ENCODE data around the gene PDHA1. TPM values are rescaled to one million over a fixed set of nuclear protein-coding genes. Genes with fewer than 3 reads are reported as not detected.

Gene PDHA1
- total RNA-seq = 100 to 1,000 TPM; 134 to 142 TPM

- DNase-seq = peak; percentile 93
- POLR2A ChIA-PET = no interaction called here
- CTCF ChIA-PET = no interaction called here
- Mint-ChIP-seq H3K27me3 (peaks cover 2% of the 10 kb centered on the region), H3K9me3 (no peaks in the 10 kb centered on the region), H3K4me1 (peaks cover 26% of the 10 kb centered on the region), H3K36me3 (ENCODE audit: low read depth) (peaks cover 4% of the 10 kb centered on the region), H3K4me3 (peak within 1 kb of the TSS; percentile 79), H3K27ac (peak within 1 kb of the TSS; percentile 81)
These were observed at the start of gene PDHA1 for GRCh38 chrX:19343535-19344408. Gene PDHA1 (plus strand): TSS chrX:19343927. CDS start chrX:19344038, 111 bp downstream.

DNA sequence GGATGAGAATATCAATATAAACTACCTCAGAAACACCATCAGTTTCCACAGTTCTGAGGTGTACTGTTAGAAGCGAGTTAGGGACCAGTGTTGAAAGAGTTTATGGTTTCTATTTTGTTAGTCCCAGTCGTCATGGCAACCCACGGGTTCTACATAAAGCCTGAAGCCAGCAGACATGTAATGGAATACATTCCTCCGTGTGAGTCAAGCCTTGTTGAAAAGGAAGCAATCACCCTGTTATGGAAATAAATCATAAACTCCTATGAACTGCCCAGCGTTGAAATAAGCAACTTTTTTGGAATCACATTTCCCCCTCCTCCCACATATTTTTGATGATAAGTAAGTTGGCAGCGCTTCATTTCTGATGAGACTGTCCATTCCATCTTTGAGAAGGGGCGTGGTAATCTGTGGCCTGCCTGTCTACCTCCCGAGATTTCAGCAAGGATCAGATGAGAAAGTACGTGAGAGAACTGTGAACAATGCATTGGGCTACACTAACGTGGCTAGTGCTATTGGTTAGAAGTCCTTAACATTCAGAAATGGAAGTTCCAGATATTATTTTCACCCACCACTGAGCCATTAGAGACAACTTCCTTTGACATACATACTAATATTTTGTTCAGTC, 40.4 kb upstream of the PDHA1 start:
- no peaks in the 10 kb centered on the region for H3K4me1 Mint-ChIP-seq
- no peak overlapping the region for H3K4me3 Mint-ChIP-seq
- no peaks in the 10 kb centered on the region for H3K9me3 Mint-ChIP-seq
- no peak overlapping the region for H3K27ac Mint-ChIP-seq
- DNase-seq = no peak
- ChIA-PET POLR2A (no interaction called here), CTCF (no interaction called here)
- no peaks in the 10 kb centered on the region for H3K36me3 Mint-ChIP-seq (ENCODE audit: low read depth)
- peaks cover 3% of the 10 kb centered on the region for H3K27me3 Mint-ChIP-seq

- no peak overlapping the region for H3K4me3 Mint-ChIP-seq
- POLR2A ChIA-PET = no interaction called here
- no peak overlapping the region for H3K27ac Mint-ChIP-seq
- no peaks in the 10 kb centered on the region for H3K36me3 Mint-ChIP-seq (ENCODE audit: low read depth)
- no peaks in the 10 kb centered on the region for H3K4me1 Mint-ChIP-seq
- CTCF ChIA-PET = no interaction called here
- no peaks in the 10 kb centered on the region for H3K9me3 Mint-ChIP-seq
- DNase-seq = no peak
- H3K27me3 Mint-ChIP-seq = no peaks in the 10 kb centered on the region
These were observed 17.2 kb upstream of the PDHA1 start for GRCh38 chrX:19326567-19326966.

GRCh38 chrX:19331831-19332230, 11.9 kb upstream of the PDHA1 start:
- Mint-ChIP-seq H3K27ac (no peak overlapping the region), H3K4me3 (no peak overlapping the region), H3K36me3 (ENCODE audit: low read depth) (no peaks in the 10 kb centered on the region), H3K4me1 (peaks cover 4% of the 10 kb centered on the region), H3K9me3 (no peaks in the 10 kb centered on the region), H3K27me3 (peaks cover 1% of the 10 kb centered on the region)
- ChIA-PET CTCF (no interaction called here), POLR2A (no interaction called here)
- DNase-seq = no peak

- H3K27me3 Mint-ChIP-seq = peaks cover 1% of the 10 kb centered on the region
These were observed 10.7 kb upstream of the PDHA1 start for GRCh38 chrX:19332983-19333382.

DNA sequence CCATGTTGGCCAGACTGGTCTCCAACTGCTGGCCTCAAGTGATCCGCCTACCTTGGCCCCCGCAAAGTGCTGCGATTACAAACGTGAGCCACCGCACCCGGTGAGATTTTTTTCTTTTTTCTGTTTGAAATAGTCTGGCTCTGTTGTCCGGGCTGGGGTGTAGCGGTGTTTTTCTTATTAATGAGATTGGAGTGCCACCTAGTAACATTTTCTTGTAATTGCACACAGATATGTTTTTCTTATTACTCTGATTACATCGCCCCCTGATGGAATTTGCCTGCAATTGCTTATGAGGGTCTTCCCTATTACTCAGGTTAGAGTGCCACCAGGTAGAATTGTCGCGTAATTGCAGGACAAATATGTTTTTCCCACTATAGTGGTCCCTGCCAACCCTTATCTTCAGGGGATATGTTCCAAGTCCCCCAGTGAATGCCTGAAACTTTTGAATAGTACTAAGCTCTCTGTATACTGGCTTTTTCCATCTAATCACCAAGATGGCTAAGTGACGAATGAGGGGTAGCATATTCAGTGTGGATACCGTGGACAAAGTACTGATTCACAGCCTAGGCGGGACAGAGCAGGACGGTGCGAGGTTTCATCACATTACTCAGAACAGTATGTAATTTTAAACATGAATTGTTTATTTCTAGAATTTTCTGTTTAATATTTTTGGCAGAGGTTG, 8.6 kb upstream of the PDHA1 start:
- ChIA-PET POLR2A (no interaction called here), CTCF (interaction anchor here (0.6 to 1.3 kb wide), 3 partner anchors 355 to 992 kb away, joined by 3 to 4 read pairs (median 3); no protein-coding TSS in a partner anchor)
- H3K36me3 Mint-ChIP-seq (ENCODE audit: low read depth) = no peaks in the 10 kb centered on the region
- no peak overlapping the region for H3K27ac Mint-ChIP-seq
- H3K27me3 Mint-ChIP-seq = peaks cover 4% of the 10 kb centered on the region
- DNase-seq = peak; percentile 23
- no peaks in the 10 kb centered on the region for H3K9me3 Mint-ChIP-seq
- H3K4me1 Mint-ChIP-seq = peaks cover 4% of the 10 kb centered on the region
- no peak overlapping the region for H3K4me3 Mint-ChIP-seq

More at GRCh38 chrX:19332983-19333382, 10.7 kb upstream of the PDHA1 start:
- DNase-seq = no peak
- ChIA-PET CTCF (interaction anchor here (1.4 to 2.1 kb wide), 2 partner anchors 15 to 293 kb away, joined by 3 to 10 read pairs; no protein-coding TSS in a partner anchor), POLR2A (no interaction called here)
- Mint-ChIP-seq H3K4me3 (no peak overlapping the region), H3K27ac (no peak overlapping the region), H3K4me1 (peaks cover 4% of the 10 kb centered on the region), H3K9me3 (no peaks in the 10 kb centered on the region), H3K36me3 (ENCODE audit: low read depth) (no peaks in the 10 kb centered on the region)

- no peak overlapping the region for H3K4me3 Mint-ChIP-seq
- peaks cover 21% of the 10 kb centered on the region for H3K4me1 Mint-ChIP-seq
- peaks cover 2% of the 10 kb centered on the region for H3K27me3 Mint-ChIP-seq
- H3K36me3 Mint-ChIP-seq (ENCODE audit: low read depth) = no peaks in the 10 kb centered on the region
- no peak overlapping the region for H3K27ac Mint-ChIP-seq
- H3K9me3 Mint-ChIP-seq = no peaks in the 10 kb centered on the region
- DNase-seq = no peak
- POLR2A ChIA-PET = no interaction called here
- CTCF ChIA-PET = no interaction called here
These were observed 1.3 kb upstream of the PDHA1 start for GRCh38 chrX:19342331-19342906.

DNA sequence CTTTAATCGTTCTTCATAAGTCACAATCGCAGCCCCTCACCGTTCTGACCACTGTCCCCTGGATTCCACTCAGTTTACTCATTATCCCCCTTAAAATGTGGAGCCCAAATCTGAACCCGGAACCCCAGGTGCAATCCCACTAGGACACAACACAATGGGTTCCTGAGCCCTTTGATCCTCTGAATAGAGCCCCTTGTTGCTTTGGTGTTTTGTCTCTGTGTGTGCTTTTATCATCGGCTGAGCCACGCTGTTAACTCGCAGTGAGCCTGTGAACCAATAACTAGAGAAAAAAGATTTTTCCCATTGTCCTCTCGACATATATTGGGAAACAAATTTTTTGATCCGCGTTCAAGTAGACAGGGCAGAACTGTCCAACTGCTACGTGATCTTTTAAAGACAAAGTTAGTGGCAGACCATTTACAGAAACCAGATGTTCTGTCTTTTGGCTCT, 617 bp upstream of the PDHA1 start:
- no peak for DNase-seq
- H3K36me3 Mint-ChIP-seq (ENCODE audit: low read depth) = peaks cover 4% of the 10 kb centered on the region
- no peaks in the 10 kb centered on the region for H3K9me3 Mint-ChIP-seq
- peaks cover 26% of the 10 kb centered on the region for H3K4me1 Mint-ChIP-seq
- H3K4me3 Mint-ChIP-seq = peak overlapping the region; percentile 79
- H3K27ac Mint-ChIP-seq = peak overlapping the region; percentile 81
- ChIA-PET POLR2A (no interaction called here), CTCF (no interaction called here)
- H3K27me3 Mint-ChIP-seq = peaks cover 2% of the 10 kb centered on the region

DNA sequence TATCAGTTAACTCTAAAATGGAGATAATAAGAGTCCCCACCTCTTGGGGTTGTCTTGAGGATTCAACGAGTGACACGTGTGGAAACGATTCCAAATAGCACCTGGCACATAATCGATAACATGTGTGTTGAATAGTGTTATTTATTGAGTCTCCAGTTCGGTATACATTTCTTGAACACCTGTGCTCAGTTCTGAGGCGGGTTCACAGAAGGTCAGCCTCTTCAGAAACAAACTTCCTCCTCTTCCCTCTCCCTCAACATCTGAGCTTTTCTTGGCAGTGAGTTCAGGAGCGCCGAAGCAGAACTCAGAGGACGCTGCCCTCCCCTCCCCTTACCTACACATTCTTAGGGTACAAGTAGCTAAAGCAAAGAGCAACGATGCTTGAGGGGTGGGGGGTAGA, 934 bp downstream of the PDHA1 start:
- Mint-ChIP-seq H3K27ac (peak overlapping the region; percentile 81), H3K36me3 (ENCODE audit: low read depth) (peaks cover 5% of the 10 kb centered on the region), H3K4me1 (peaks cover 27% of the 10 kb centered on the region), H3K4me3 (peak overlapping the region; percentile 79), H3K27me3 (no peaks in the 10 kb centered on the region), H3K9me3 (no peaks in the 10 kb centered on the region)
- no peak for DNase-seq
- ChIA-PET POLR2A (no interaction called here), CTCF (no interaction called here)

GRCh38 chrX:19347916-19348315, 4.2 kb downstream of the PDHA1 start:
- no peaks in the 10 kb centered on the region for H3K27me3 Mint-ChIP-seq
- ChIA-PET CTCF (interaction anchor here (1.1 kb wide), 1 partner anchor 14 kb away, joined by 3 read pairs; no protein-coding TSS in a partner anchor), POLR2A (no interaction called here)
- H3K4me1 Mint-ChIP-seq = peaks cover 44% of the 10 kb centered on the region
- no peaks in the 10 kb centered on the region for H3K9me3 Mint-ChIP-seq
- H3K27ac Mint-ChIP-seq = no peak overlapping the region
- H3K4me3 Mint-ChIP-seq = no peak overlapping the region
- DNase-seq = no peak
- peaks cover 22% of the 10 kb centered on the region for H3K36me3 Mint-ChIP-seq (ENCODE audit: low read depth)

DNA sequence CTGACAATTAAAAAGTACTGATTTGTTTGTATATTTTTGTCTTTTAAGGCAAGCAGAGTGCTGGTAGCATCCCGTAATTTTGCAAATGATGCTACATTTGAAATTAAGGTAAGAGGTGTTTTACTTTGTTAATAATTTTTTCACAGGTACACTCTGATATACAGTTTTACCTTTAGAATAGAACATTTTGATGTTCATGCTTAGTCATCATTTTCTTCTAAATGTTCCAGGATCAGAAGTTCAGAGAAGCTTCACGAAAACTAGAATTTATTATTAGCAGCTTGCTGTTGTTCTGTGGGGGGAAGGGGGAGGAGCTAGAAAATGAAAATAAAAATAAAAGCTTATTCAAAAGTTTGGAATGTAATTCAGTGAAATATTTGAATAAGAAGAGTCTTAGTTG, 5.5 kb downstream of the PDHA1 start:
- no peaks in the 10 kb centered on the region for H3K9me3 Mint-ChIP-seq
- no peak overlapping the region for H3K27ac Mint-ChIP-seq
- H3K4me3 Mint-ChIP-seq = no peak overlapping the region
- no peaks in the 10 kb centered on the region for H3K27me3 Mint-ChIP-seq
- no peak for DNase-seq
- H3K36me3 Mint-ChIP-seq (ENCODE audit: low read depth) = peaks cover 28% of the 10 kb centered on the region
- POLR2A ChIA-PET = no interaction called here
- CTCF ChIA-PET = no interaction called here
- peaks cover 39% of the 10 kb centered on the region for H3K4me1 Mint-ChIP-seq

- CTCF ChIA-PET = no interaction called here
- Mint-ChIP-seq H3K36me3 (ENCODE audit: low read depth) (peaks cover 38% of the 10 kb centered on the region), H3K27me3 (no peaks in the 10 kb centered on the region), H3K4me1 (peaks cover 29% of the 10 kb centered on the region), H3K9me3 (no peaks in the 10 kb centered on the region), H3K4me3 (peak overlapping the region; percentile 26), H3K27ac (peak overlapping the region; percentile 85)
- POLR2A ChIA-PET = interaction anchor here (0.7 kb wide), 1 partner anchor 10 kb away, joined by 3 read pairs; no protein-coding TSS in a partner anchor
- DNase-seq = peak; percentile 31
These were observed 7.2 kb downstream of the PDHA1 start for GRCh38 chrX:19350941-19351384.

DNA sequence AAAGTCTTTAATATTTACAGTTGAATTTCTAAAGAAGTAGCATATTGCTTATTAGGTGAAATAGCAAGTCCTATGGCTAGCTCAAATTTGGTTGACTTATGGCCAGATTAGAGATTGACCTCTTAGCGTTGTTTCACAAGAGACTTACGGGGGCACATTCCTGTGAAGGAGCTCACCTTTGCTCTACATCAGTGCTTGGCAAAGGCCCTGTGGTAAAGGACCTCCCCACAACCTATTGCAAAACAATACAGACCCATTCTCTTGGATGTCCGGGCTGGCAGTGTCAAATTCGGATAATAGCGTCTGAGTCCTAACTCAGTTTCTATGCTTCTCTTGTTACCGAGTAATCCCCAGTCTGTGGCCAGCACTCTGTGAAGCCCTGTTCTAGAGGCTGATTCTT, 10.9 kb downstream of the PDHA1 start:
- H3K9me3 Mint-ChIP-seq = no peaks in the 10 kb centered on the region
- H3K27me3 Mint-ChIP-seq = no peaks in the 10 kb centered on the region
- H3K27ac Mint-ChIP-seq = no peak overlapping the region
- H3K36me3 Mint-ChIP-seq (ENCODE audit: low read depth) = peaks cover 52% of the 10 kb centered on the region
- ChIA-PET POLR2A (no interaction called here), CTCF (no interaction called here)
- DNase-seq = no peak
- peaks cover 17% of the 10 kb centered on the region for H3K4me1 Mint-ChIP-seq
- no peak overlapping the region for H3K4me3 Mint-ChIP-seq
